ENCODE results near the gene LDLRAP1.
"Not testable (repeated sequence)": the region's sequence is repeated elsewhere in the genome, so short reads cannot be mapped to it uniquely, and the experiment has no call there.

The LDLRAP1 gene

DNA sequence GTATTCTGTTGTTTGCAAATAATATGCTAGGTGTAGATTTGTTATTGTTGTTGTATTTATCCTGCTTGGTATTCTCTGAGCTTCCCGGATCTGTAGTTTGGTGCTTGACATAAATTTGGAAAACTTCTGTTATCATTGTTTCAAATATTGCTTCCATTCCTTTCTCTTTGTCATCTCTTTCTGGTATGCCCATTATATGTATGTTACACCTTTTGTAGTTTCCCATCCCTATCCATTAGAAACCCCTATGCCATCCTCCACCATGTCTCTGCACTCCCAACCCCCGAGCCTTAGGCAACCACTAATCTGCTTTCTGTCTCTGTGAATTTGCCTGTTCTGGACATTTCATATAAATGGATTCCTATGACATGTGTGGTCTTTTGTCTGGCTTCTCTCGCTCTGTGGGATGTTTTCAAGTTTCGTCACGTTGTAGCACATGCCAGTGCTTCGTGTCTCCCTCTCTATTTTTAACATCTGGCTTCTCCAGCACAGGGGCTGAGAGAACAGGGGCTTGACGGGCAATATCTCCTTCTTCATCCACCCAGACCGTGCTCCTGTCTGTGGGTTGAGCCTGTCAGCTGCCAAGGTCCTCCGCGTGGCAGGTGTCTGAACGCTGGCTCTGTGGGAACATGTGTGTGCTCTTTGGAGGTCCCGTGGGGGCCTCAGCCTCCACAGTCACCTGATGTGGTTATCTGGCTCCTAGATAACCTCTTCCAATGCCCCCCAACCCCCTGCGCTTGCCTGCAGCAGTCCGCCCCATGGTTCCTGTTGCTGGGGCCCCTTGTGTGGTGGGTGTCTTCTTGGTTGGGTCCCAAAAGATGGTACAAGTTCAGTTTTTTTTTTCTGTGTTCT, 40.3 kb downstream of the LDLRAP1 start:
- DNase-seq (ENCODE audit: extremely low spot score): no peak
- ChIA-PET POLR2A (no interaction called here), CTCF (no interaction called here)
- TF ChIP-seq HDGF (IDR thresholded peaks at IDR 0.05; ENCODE audit: borderline replicate concordance): no peak
- TF ChIP-seq CTBP1 (IDR thresholded peaks at IDR 0.05; ENCODE audit: borderline replicate concordance): no peak
- TF ChIP-seq ELF4 (IDR thresholded peaks at IDR 0.05): no peak
- no peak for TF ChIP-seq FOXM1 (IDR thresholded peaks at IDR 0.05; ENCODE audit: borderline replicate concordance)
- no peak for TF ChIP-seq LEF1 (IDR thresholded peaks at IDR 0.05; ENCODE audit: borderline replicate concordance)
- no peak for TF ChIP-seq SP1 (IDR thresholded peaks at IDR 0.05)
- no peak for TF ChIP-seq FOXK2 (IDR thresholded peaks at IDR 0.05)
- TF ChIP-seq ZNF384 (IDR thresholded peaks at IDR 0.05): no peak
- no peak for TF ChIP-seq SUZ12 (IDR thresholded peaks at IDR 0.05)
- no peak for TF ChIP-seq BHLHE40 (IDR thresholded peaks at IDR 0.05; ENCODE audit: borderline replicate concordance)
- no peak for TF ChIP-seq FOXA1 (IDR thresholded peaks at IDR 0.05)
- TF ChIP-seq, protein P1, sequence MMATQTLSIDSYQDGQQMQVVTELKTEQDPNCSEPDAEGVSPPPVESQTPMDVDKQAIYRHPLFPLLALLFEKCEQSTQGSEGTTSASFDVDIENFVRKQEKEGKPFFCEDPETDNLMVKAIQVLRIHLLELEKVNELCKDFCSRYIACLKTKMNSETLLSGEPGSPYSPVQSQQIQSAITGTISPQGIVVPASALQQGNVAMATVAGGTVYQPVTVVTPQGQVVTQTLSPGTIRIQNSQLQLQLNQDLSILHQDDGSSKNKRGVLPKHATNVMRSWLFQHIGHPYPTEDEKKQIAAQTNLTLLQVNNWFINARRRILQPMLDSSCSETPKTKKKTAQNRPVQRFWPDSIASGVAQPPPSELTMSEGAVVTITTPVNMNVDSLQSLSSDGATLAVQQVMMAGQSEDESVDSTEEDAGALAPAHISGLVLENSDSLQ (IDR thresholded peaks at IDR 0.05): no peak
- no peak for TF ChIP-seq TARDBP (IDR thresholded peaks at IDR 0.05)

DNA sequence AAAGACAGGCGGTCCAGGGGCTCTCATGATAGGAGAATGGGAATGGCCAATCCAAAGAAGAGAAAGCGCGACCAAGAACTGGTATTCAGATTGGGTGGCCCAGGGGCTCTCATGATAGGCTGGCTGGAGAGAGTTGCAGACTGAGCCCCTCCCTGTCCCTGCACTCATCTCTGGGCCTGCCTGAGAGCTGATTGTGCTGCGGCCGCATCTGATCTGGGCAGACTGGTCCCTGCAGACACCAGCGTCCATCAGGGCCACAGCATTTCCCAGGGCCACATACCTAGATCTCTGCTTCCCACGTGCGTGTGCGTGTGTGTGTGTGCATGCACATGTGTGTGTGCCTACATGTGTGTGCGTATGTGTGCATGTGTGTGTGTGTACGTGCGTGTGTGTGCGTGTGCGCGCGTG, 42.8 kb downstream of the LDLRAP1 start:
- CTCF ChIA-PET: interaction anchor here (0.8 kb wide), 1 partner anchor 13 kb away, joined by 3 read pairs; no protein-coding TSS in a partner anchor

DNA sequence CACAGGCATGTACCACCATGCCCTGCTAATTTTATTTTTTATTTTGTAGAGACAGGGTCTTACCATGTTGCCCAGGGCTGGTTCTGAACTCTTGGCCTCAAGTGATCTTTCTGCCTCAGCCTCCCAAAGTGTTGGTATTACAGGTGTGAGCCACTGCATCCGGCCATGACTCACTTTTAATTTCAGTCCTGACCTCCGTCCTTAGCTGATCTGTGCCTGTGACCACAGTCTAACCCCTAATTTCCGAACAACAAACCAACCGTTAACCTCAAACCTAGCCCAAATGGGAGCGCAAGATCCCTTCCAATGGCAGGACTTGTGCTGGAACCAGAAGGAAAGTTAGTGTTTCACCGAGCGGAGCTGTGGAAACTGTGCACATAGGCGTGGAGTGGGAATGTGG, 43.9 kb downstream of the LDLRAP1 start:
- DNase-seq (ENCODE audit: extremely low spot score): no peak
- TF ChIP-seq LEF1 (IDR thresholded peaks at IDR 0.05; ENCODE audit: borderline replicate concordance) (no peak), NFRKB (IDR thresholded peaks at IDR 0.05) (no peak), ZNF384 (IDR thresholded peaks at IDR 0.05) (no peak), TARDBP (IDR thresholded peaks at IDR 0.05) (no peak), FOXM1 (IDR thresholded peaks at IDR 0.05; ENCODE audit: borderline replicate concordance) (no peak), FOXK2 (IDR thresholded peaks at IDR 0.05) (no peak), HDGF (IDR thresholded peaks at IDR 0.05; ENCODE audit: borderline replicate concordance) (no peak), ELF4 (IDR thresholded peaks at IDR 0.05) (no peak), L3MBTL2 (conservative IDR thresholded peaks at IDR 0.05) (no peak)
- TF ChIP-seq, protein P1 (IDR thresholded peaks at IDR 0.05): no peak
- POLR2A ChIA-PET: no interaction called here
- CTCF ChIA-PET: no interaction called here

More for the DNA sequence above, 42.8 kb downstream of the LDLRAP1 start:
- POLR2A ChIA-PET: no interaction called here
- no peak for TF ChIP-seq HDGF (IDR thresholded peaks at IDR 0.05; ENCODE audit: borderline replicate concordance)
- TF ChIP-seq ARNT (IDR thresholded peaks at IDR 0.05): no peak
- no peak for TF ChIP-seq LEF1 (IDR thresholded peaks at IDR 0.05; ENCODE audit: borderline replicate concordance)
- TF ChIP-seq FOXM1 (IDR thresholded peaks at IDR 0.05; ENCODE audit: borderline replicate concordance): no peak
- TF ChIP-seq, protein P1 (IDR thresholded peaks at IDR 0.05): no peak
- no peak for DNase-seq (ENCODE audit: extremely low spot score)

DNA sequence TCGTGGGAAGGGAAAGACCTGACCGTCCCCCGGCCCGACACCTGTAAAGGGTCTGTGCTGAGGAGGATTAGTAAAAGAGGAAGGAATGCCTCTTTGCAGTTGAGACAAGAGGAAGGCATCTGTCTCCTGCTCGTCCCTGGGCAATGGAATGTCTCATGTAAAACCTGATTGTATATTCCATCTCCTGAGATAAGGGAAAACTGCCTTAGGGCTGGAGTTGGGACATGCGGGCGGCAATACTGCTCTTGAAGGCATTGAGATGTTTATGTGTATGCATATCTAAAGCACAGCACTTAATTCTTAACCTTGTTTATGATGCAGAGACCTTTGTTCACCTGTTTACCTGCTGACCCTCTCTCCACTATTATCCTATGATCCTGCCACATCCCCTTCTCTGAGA, 44.8 kb downstream of the LDLRAP1 start:
- CTCF ChIA-PET; DNase-seq (ENCODE audit: extremely low spot score); POLR2A ChIA-PET: not testable (repeated sequence)

DNA sequence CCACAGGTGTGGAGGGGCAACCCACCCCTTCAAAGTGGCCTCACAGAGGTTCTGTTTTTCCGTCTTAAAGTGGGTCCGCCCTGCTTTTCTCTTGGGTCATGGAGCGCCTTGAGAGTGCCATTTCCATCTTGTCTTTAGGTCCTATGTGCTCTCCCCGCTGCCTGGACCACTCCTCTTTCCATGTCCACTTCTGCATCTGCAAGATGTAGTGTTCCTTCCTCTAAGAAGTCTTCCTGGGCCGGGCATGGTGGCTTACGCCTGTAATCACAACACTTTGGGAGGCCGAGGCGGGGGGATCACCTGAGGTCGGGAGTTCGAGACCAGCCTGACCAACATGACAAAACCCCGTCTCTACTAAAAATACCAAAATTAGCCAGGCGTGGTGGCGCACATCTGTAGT, 45.4 kb downstream of the LDLRAP1 start:
- POLR2A ChIA-PET; CTCF ChIA-PET; DNase-seq (ENCODE audit: extremely low spot score): not testable (repeated sequence)

DNA sequence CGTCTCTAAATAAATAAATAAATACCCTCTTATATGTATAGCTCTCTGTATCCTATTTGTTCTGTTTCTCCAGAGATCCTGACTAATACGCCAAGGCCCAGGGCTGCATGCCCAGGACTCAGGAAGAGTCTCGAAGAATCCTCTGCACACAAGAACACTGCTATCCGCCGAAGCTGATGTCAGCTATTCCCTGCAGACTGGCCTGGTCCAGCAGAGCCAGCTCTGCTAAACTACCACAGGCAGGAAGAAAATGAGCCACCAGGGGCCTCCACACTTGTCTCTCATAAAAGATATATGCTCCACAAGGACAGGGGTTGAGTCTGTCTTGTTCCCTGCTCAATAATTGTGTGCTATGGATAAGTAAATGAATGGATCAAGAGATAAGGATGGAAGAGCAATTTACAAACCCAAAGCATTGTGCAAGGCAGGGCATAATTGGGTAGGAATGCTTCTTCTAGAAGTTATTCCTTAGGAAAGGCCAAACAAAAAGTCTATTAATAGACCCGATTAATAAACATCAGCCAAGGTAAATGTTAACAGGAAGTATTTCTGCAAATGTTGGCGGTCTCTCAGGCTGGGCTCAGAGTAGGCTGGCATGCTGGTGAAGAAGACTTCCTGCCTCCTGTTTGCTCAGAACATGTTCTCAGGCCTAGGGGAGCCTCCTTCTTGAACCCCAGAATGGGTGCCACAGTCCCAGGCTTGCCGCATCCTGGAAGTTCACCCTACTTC, 46.9 kb downstream of the LDLRAP1 start:
- no peak for DNase-seq (ENCODE audit: extremely low spot score)
- ChIA-PET CTCF (interaction anchor here (0.6 to 1.0 kb wide), 2 partner anchors 35 to 185 kb away, joined by 3 read pairs; no protein-coding TSS in a partner anchor), POLR2A (no interaction called here)
- TF ChIP-seq ELF4 (IDR thresholded peaks at IDR 0.05): no peak
- TF ChIP-seq FOXA1 (IDR thresholded peaks at IDR 0.05): no peak
- TF ChIP-seq L3MBTL2 (conservative IDR thresholded peaks at IDR 0.05): no peak
- no peak for TF ChIP-seq BHLHE40 (IDR thresholded peaks at IDR 0.05; ENCODE audit: borderline replicate concordance)
- TF ChIP-seq LEF1 (IDR thresholded peaks at IDR 0.05; ENCODE audit: borderline replicate concordance): no peak

DNA sequence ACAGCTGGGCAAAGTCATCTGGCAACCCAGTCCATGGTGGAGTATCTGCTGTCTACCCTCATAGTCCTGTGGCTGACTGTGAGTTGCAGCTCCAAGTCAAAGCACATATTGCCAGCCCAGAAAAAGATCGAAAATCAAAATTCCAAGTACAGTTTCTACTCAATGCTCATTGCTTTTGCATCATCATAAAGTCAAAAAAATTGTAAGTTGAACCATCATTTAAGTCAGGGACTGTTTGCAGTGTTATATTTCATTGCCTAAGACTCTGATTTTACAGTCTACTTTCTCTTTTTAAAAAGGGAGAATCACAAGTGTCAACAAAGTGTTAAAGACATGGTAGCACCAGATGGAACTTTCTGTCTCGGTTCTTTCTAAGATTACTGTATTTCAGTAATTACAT, 50.5 kb downstream of the LDLRAP1 start:
- ChIA-PET POLR2A (no interaction called here), CTCF (interaction anchor here (0.6 to 1.9 kb wide), 3 partner anchors 21 to 1217 kb away, joined by 3 to 8 read pairs (median 4); no protein-coding TSS in a partner anchor)
- no peak for DNase-seq (ENCODE audit: extremely low spot score)
- no peak for TF ChIP-seq FOXK2 (IDR thresholded peaks at IDR 0.05)
- TF ChIP-seq NFRKB (IDR thresholded peaks at IDR 0.05): no peak
- no peak for TF ChIP-seq ARNT (IDR thresholded peaks at IDR 0.05)
- TF ChIP-seq ZNF384 (IDR thresholded peaks at IDR 0.05): no peak
- TF ChIP-seq BHLHE40 (IDR thresholded peaks at IDR 0.05; ENCODE audit: borderline replicate concordance): no peak
- no peak for TF ChIP-seq CTBP1 (IDR thresholded peaks at IDR 0.05; ENCODE audit: borderline replicate concordance)
- TF ChIP-seq LEF1 (IDR thresholded peaks at IDR 0.05; ENCODE audit: borderline replicate concordance): no peak
- no peak for TF ChIP-seq L3MBTL2 (conservative IDR thresholded peaks at IDR 0.05)
- no peak for TF ChIP-seq FOXA1 (IDR thresholded peaks at IDR 0.05)
- TF ChIP-seq ELF4 (IDR thresholded peaks at IDR 0.05): no peak
- no peak for TF ChIP-seq SP1 (IDR thresholded peaks at IDR 0.05)
